Non-pigmented ciliary epithelial cell (primary cell): Measurements from ENCODE around the gene ALCAM.

ENCODE experiments used
- DNase-seq: peaks from one replicate; pipeline ENCODE4 v3.0.0-alpha.2; 2010; ENCODE audit warnings: low read depth

ALCAM gene

GRCh38 chr3:105429034-105429762 lies 62.5 kb downstream of the ALCAM start:
- DNase-seq: no peak

GRCh38 chr3:105430455-105430854 lies 63.7 kb downstream of the ALCAM start:
- no peak for DNase-seq

- DNase-seq: no peak
Observed at GRCh38 chr3:105431200-105431599, 64.5 kb downstream of the ALCAM start.

GRCh38 chr3:105435277-105435676 lies 68.6 kb downstream of the ALCAM start:
- no peak for DNase-seq

GRCh38 chr3:105436687-105437086 lies 70.0 kb downstream of the ALCAM start:
- DNase-seq: no peak

- DNase-seq: no peak
Observed at GRCh38 chr3:105440113-105440512, 73.4 kb downstream of the ALCAM start.

- no peak for DNase-seq
Observed at GRCh38 chr3:105444725-105445124, 78.0 kb downstream of the ALCAM start.

- no peak for DNase-seq
Observed at GRCh38 chr3:105448338-105448982, 81.8 kb downstream of the ALCAM start.

GRCh38 chr3:105449414-105449813 lies 82.7 kb downstream of the ALCAM start:
- DNase-seq: no peak

- no peak for DNase-seq
Observed at GRCh38 chr3:105456017-105456416, 89.3 kb downstream of the ALCAM start.

GRCh38 chr3:105458518-105459215 lies 92.0 kb downstream of the ALCAM start:
- DNase-seq: no peak

GRCh38 chr3:105459566-105460290 lies 93.0 kb downstream of the ALCAM start:
- DNase-seq: no peak

- no peak for DNase-seq
Observed at GRCh38 chr3:105463620-105464019, 96.9 kb downstream of the ALCAM start.

- DNase-seq: no peak
Observed at GRCh38 chr3:105465251-105465853, 98.6 kb downstream of the ALCAM start.

GRCh38 chr3:105466072-105466471 lies 99.4 kb downstream of the ALCAM start:
- no peak for DNase-seq

GRCh38 chr3:105466495-105467404 lies 100.0 kb downstream of the ALCAM start:
- DNase-seq: no peak

- no peak for DNase-seq
Observed at GRCh38 chr3:105470851-105471250, 104.1 kb downstream of the ALCAM start.

- DNase-seq: peak; percentile 94
Observed at GRCh38 chr3:105473521-105474223, 107.0 kb downstream of the ALCAM start.

GRCh38 chr3:105480768-105481167 lies 114.1 kb downstream of the ALCAM start:
- no peak for DNase-seq

GRCh38 chr3:105483476-105483875 lies 116.8 kb downstream of the ALCAM start:
- DNase-seq: no peak
